Lung (tissue), 12 donors: ENCODE results near the gene ERBB3. TPM values are rescaled to one million over a fixed set of nuclear protein-coding genes. Genes with fewer than 3 reads are reported as not detected.

Experiments used
- ATAC-seq: fragments of 200-7000 bp; cut with Tn5 transposase; one replicate; pipeline ENCODE4 v1.9.1; 2020; ENCODE audit warnings: moderate number of reproducible peaks; ENCODE audit not compliant: insufficient read depth, low FRiP score
- DNase-seq, 3 donors: peaks; one replicate each; pipeline ENCODE4 v3.0.0-alpha.2; 2013 to 2017
- H3K27ac ChIP-seq, 2 donors: one replicate each; pipeline ENCODE4 v1.5.1; 2013; ENCODE audit warnings: mild to moderate bottlenecking in 2 of 2, moderate library complexity in 2 of 2, control low read depth in 1 of 2, inconsistent platforms in 1 of 2, low read depth in 1 of 2, low read length in 1 of 2
- H3K27me3 ChIP-seq, 3 donors: one replicate each; pipeline ENCODE4 v1.5.1; 2013; ENCODE audit warnings: low read length in 2 of 3; ENCODE audit not compliant: control insufficient read depth in 3 of 3, insufficient read depth in 3 of 3
- H3K36me3 ChIP-seq, 4 donors: one replicate each; pipeline ENCODE4 v1.5.1; 2013; ENCODE audit warnings: low read length in 4 of 4, mild to moderate bottlenecking in 1 of 4, moderate library complexity in 1 of 4; ENCODE audit not compliant: control insufficient read depth in 4 of 4, insufficient read depth in 4 of 4
- H3K4me1 ChIP-seq, 5 donors: one replicate each; pipeline ENCODE4 v1.5.1; 2013; ENCODE audit warnings: low read length in 5 of 5, mild to moderate bottlenecking in 2 of 5, moderate library complexity in 1 of 5; ENCODE audit not compliant: control insufficient read depth in 5 of 5, insufficient read depth in 5 of 5
- H3K4me3 ChIP-seq: one replicate; pipeline ENCODE4 v1.5.1; 2013; ENCODE audit warnings: mild to moderate bottlenecking, control low read depth, moderate library complexity
- H3K9ac ChIP-seq, 2 donors: one replicate each; pipeline ENCODE4 v1.5.1; 2013; ENCODE audit warnings: low read length in 2 of 2, control low read depth in 1 of 2; ENCODE audit not compliant: insufficient read depth in 1 of 2
- H3K9me3 ChIP-seq, 4 donors: one replicate each; pipeline ENCODE4 v1.5.1; 2013; ENCODE audit warnings: low read length in 3 of 4, mild to moderate bottlenecking in 1 of 4, moderate library complexity in 1 of 4; ENCODE audit not compliant: control insufficient read depth in 4 of 4, insufficient read depth in 3 of 4
- CTCF ChIP-seq: IDR thresholded peaks from 2 replicates; pipeline ENCODE4 v1.5.1; 2012; ENCODE audit warnings: mild to moderate bottlenecking; ENCODE audit errors: control extremely low read depth, extremely low read depth
- WGBS, 2 donors: extraction: QIAGEN DNeasy Blood & Tissue Kit; methylation state at CpG; one replicate each; pipeline ENCODE4 v1.1.7; 2013; 5-methylcytosine and 5-hydroxymethylcytosine counted together
- polyA plus RNA-seq, 2 donors: library from polyadenylated mRNA; stranded (reverse); fragments of 200-250 nt; gene quantifications; one replicate each; pipeline ENCODE4 v1.2.1, GENCODE V29; 2013
- total RNA-seq, 2 donors: library from RNA; depleted of rRNA in 1 of 2; stranded (reverse); fragments of >200 nt in 1 of 2; gene quantifications; one replicate each; pipeline ENCODE4 v1.2.1, GENCODE V29; 2014 to 2021
- donor health status: control.
- donor health status: control.
- donor health status: Bipolar disorder and iron deficiency.
- donor health status: healthy.
- donor health status: DM: yes; HTN: yes; CAD: no.

The ERBB3 gene
- total and polyA plus RNA-seq, 4 donors: 31.4 to 191 (median 60.1) TPM

- Histone ChIP-seq H3K9me3 (no peaks in the 10 kb centered on the region), H3K36me3 (no peaks in the 10 kb centered on the region), H3K4me3 (peak overlapping the region; percentile 26), H3K9ac (no peak overlapping the region), H3K27me3 (peaks cover 0 to 27% (median 25%) of the 10 kb centered on the region in 3 donors), H3K4me1 (peaks cover 0 to 17% (median 2%) of the 10 kb centered on the region in 5 donors), H3K27ac (peak overlapping the region in 1 of 2 donors; percentile 88)
- DNase-seq (peak; percentile 9 to 58 (median 23)), ATAC-seq (no peak)
- WGBS, 2 donors: 52 to 65% methylated on average over 5 to 6 of the region's 6 CpGs
- TF ChIP-seq CTCF: no peak
These were observed 1.7 kb downstream of the ERBB3 start for GRCh38 chr12:56081393-56082347.

GRCh38 chr12:56082382-56082781, 2.4 kb downstream of the ERBB3 start:
- Histone ChIP-seq H3K36me3 (no peaks in the 10 kb centered on the region), H3K9me3 (no peaks in the 10 kb centered on the region), H3K27ac (peak overlapping the region in 1 of 2 donors; percentile 27), H3K4me3 (no peak overlapping the region), H3K27me3 (peaks cover 0 to 27% (median 25%) of the 10 kb centered on the region in 3 donors), H3K9ac (no peak overlapping the region), H3K4me1 (peaks cover 0 to 17% (median 2%) of the 10 kb centered on the region in 5 donors)
- no peak for DNase-seq
- WGBS, 2 donors: 75 to 93% methylated on average over 2 of the region's 2 CpGs
- ATAC-seq: no peak
- TF ChIP-seq CTCF: no peak

GRCh38 chr12:56082967-56083366, 3.0 kb downstream of the ERBB3 start:
- peaks cover 0 to 17% (median 6%) of the 10 kb centered on the region in 5 donors for H3K4me1 ChIP-seq
- H3K9me3 ChIP-seq: no peaks in the 10 kb centered on the region
- no peak overlapping the region for H3K27ac ChIP-seq
- ATAC-seq (no peak), DNase-seq (no peak)
- TF ChIP-seq CTCF: no peak
- 61 to 82% methylated on average over 3 of the region's 3 CpGs for WGBS, 2 donors
- no peak overlapping the region for H3K9ac ChIP-seq
- peaks cover 0 to 27% (median 25%) of the 10 kb centered on the region in 3 donors for H3K27me3 ChIP-seq
- H3K36me3 ChIP-seq: peaks cover 0 to 2% (median 0%) of the 10 kb centered on the region in 4 donors
- H3K4me3 ChIP-seq: no peak overlapping the region
